BLaER1 treated with 17β-estradiol and CSF1 and Interleukin-3, amounts not matched to agents 10 nM and 100 nM (cell line): ENCODE data around the gene FAM199X.
"Not testable (repeated sequence)": the region's sequence is repeated elsewhere in the genome, so short reads cannot be mapped to it uniquely, and the experiment has no call there.

ENCODE experiments used
- H3K27ac ChIP-seq, 11 experiments: shearing (Covaris generic); formaldehyde crosslinking; 2 replicates each; pipeline ENCODE4 v1.8.1; 2022
- H3K27me3 ChIP-seq, 11 experiments: shearing (Covaris generic); formaldehyde crosslinking; 2 replicates each; pipeline ENCODE4 v1.8.1; 2022
- H3K36me3 ChIP-seq, 11 experiments: shearing (Covaris generic); formaldehyde crosslinking; 2 replicates each; pipeline ENCODE4 v1.8.1; 2022
- H3K4me1 ChIP-seq, 10 experiments: shearing (Covaris generic); formaldehyde crosslinking; 2 replicates each; pipeline ENCODE4 v1.8.1; 2022
- H3K4me2 ChIP-seq, 11 experiments: shearing (Covaris generic); formaldehyde crosslinking; 2 replicates each; pipeline ENCODE4 v1.8.1; 2022
- H3K4me3 ChIP-seq, 10 experiments: shearing (Covaris generic); formaldehyde crosslinking; 2 replicates each; pipeline ENCODE4 v1.8.1; 2022
- H3K9ac ChIP-seq, 11 experiments: shearing (Covaris generic); formaldehyde crosslinking; 2 replicates each; pipeline ENCODE4 v1.8.1; 2022
- H3K9me3 ChIP-seq, 11 experiments: shearing (Covaris generic); formaldehyde crosslinking; replicated peaks in 1 of 11; 2 replicates each; pipeline ENCODE4 v1.8.1; 2022
- H4K20me1 ChIP-seq, 11 experiments: shearing (Covaris generic); formaldehyde crosslinking; 2 replicates each; pipeline ENCODE4 v1.8.1; 2022
- Cebpa-rat ChIP-seq, 11 experiments: shearing (Covaris generic); IDR thresholded peaks; 2 replicates each; pipeline ENCODE4 v1.8.1; 2022

FAM199X gene

GRCh38 chrX:104205548-104205947 is 39.3 kb downstream of the FAM199X start:
- TF ChIP-seq Cebpa-rat (IDR thresholded peaks at IDR 0.05), result no peak
- Histone ChIP-seq H3K27me3 (no peaks in the 10 kb centered on the region), H3K36me3 (peaks cover 0 to 22% (median under 1%) of the 10 kb centered on the region in 11 experiments; a peak in 7 of 22 replicates), H3K4me2 (no peak overlapping the region), H3K27ac (no peak overlapping the region), H3K4me3 (no peak overlapping the region), H4K20me1 (no peaks in the 10 kb centered on the region; a peak in 1 of 22 replicates), H3K9ac (no peak overlapping the region), H3K9me3 (no peaks in the 10 kb centered on the region), H3K4me1 (no peaks in the 10 kb centered on the region)

- Histone ChIP-seq H3K9me3 (no peaks in the 10 kb centered on the region), H3K36me3 (no peaks in the 10 kb centered on the region), H3K27ac (no peak overlapping the region), H3K9ac (no peak overlapping the region), H3K4me3 (no peak overlapping the region), H3K27me3 (no peaks in the 10 kb centered on the region), H4K20me1 (no peaks in the 10 kb centered on the region), H3K4me1 (no peaks in the 10 kb centered on the region), H3K4me2 (no peak overlapping the region)
- TF ChIP-seq Cebpa-rat (IDR thresholded peaks at IDR 0.05), result no peak
These were observed 44.9 kb downstream of the FAM199X start for GRCh38 chrX:104211187-104211586.

GRCh38 chrX:104230060-104230459 is 63.8 kb downstream of the FAM199X start:
- not testable (repeated sequence) for H4K20me1 ChIP-seq, H3K27me3 ChIP-seq, H3K9me3 ChIP-seq, H3K9ac ChIP-seq, H3K27ac ChIP-seq, H3K4me1 ChIP-seq, H3K4me3 ChIP-seq, H3K36me3 ChIP-seq, H3K4me2 ChIP-seq
